Liver (tissue), 9 donors: ENCODE results near the gene KLHDC10. TPM values are rescaled to one million over a fixed set of nuclear protein-coding genes. Genes with fewer than 3 reads are reported as not detected.

Experiments used
- DNase-seq: peaks from one replicate; pipeline ENCODE4 v3.0.0-alpha.2; 2017; ENCODE audit warnings: low spot score
- H3K27ac ChIP-seq, 2 donors: one replicate each; pipeline ENCODE4 v1.7.0; 2013; ENCODE audit warnings: inconsistent platforms in 2 of 2, low read length in 2 of 2, control low read depth in 1 of 2, low read depth in 1 of 2, mild to moderate bottlenecking in 1 of 2
- H3K27me3 ChIP-seq, 4 donors: one replicate each; pipeline versions ENCODE4 v1.6.1 to v1.7.0; 2013; ENCODE audit warnings: low read length in 3 of 4, inconsistent platforms in 1 of 4, mild to moderate bottlenecking in 1 of 4, moderate library complexity in 1 of 4; ENCODE audit not compliant: control insufficient read depth in 4 of 4, insufficient read depth in 4 of 4
- H3K36me3 ChIP-seq, 4 donors: one replicate each; pipeline versions ENCODE4 v1.6.1 to v1.7.0; 2013; ENCODE audit warnings: low read length in 3 of 4, mild to moderate bottlenecking in 3 of 4, low read depth in 1 of 4, moderate library complexity in 1 of 4; ENCODE audit not compliant: control insufficient read depth in 4 of 4, insufficient read depth in 3 of 4
- H3K4me1 ChIP-seq, 4 donors: one replicate each; pipeline versions ENCODE4 v1.6.1 to v1.7.0; 2013; ENCODE audit warnings: low read length in 3 of 4, mild to moderate bottlenecking in 3 of 4, moderate library complexity in 1 of 4; ENCODE audit not compliant: control insufficient read depth in 4 of 4, insufficient read depth in 4 of 4
- H3K4me3 ChIP-seq, 3 donors: one replicate each; pipeline versions ENCODE4 v1.6.1 to v1.7.0; 2013; ENCODE audit warnings: low read length in 3 of 3, control low read depth in 1 of 3, low read depth in 1 of 3, mild to moderate bottlenecking in 1 of 3
- H3K9ac ChIP-seq, 2 donors: one replicate each; pipeline ENCODE4 v1.7.0; 2013; ENCODE audit warnings: low read length in 2 of 2, mild to moderate bottlenecking in 2 of 2, moderate library complexity in 2 of 2, control low read depth in 1 of 2, low read depth in 1 of 2
- H3K9me3 ChIP-seq, 4 donors: one replicate each; pipeline versions ENCODE4 v1.6.1 to v1.7.0; 2013; ENCODE audit warnings: low read length in 3 of 4; ENCODE audit not compliant: control insufficient read depth in 4 of 4
- EGR1 ChIP-seq, 2 donors: IDR thresholded peaks; 2 replicates each; pipeline ENCODE4 v1.6.1; 2016 to 2018; ENCODE audit warnings: antibody characterized with exemption in 2 of 2, low read depth in 2 of 2
- FOXA2 ChIP-seq: IDR thresholded peaks from 2 replicates; pipeline ENCODE4 v1.6.1; 2016; ENCODE audit warnings: antibody characterized with exemption
- GABPA ChIP-seq, 2 donors: IDR thresholded peaks in 1 of 2; conservative IDR thresholded peaks in 1 of 2; 2 replicates each; pipeline ENCODE4 v1.6.1; 2016; ENCODE audit warnings: antibody characterized with exemption in 2 of 2, mild to moderate bottlenecking in 1 of 2, moderate library complexity in 1 of 2
- HNF4A ChIP-seq, 2 donors: conservative IDR thresholded peaks; 2 replicates each; pipeline ENCODE4 v1.6.1; 2016; ENCODE audit warnings: antibody characterized with exemption in 2 of 2, mild to moderate bottlenecking in 2 of 2
- HNF4G ChIP-seq: IDR thresholded peaks from 2 replicates; pipeline ENCODE4 v1.6.1; 2016; ENCODE audit warnings: antibody characterized with exemption
- JUND ChIP-seq, 2 donors: IDR thresholded peaks; 2 replicates each; pipeline ENCODE4 v1.6.1; 2016; ENCODE audit warnings: antibody characterized with exemption in 2 of 2
- NR2F2 ChIP-seq: IDR thresholded peaks from 2 replicates; pipeline ENCODE4 v1.6.1; 2016; ENCODE audit warnings: antibody characterized with exemption
- RAD21 ChIP-seq, 2 donors: IDR thresholded peaks; 2 replicates each; pipeline ENCODE4 v1.6.1; 2016; ENCODE audit warnings: antibody characterized with exemption in 2 of 2, mild to moderate bottlenecking in 2 of 2
- REST ChIP-seq: IDR thresholded peaks from 2 replicates; pipeline ENCODE4 v1.6.1; 2016; ENCODE audit warnings: antibody characterized with exemption, mild to moderate bottlenecking
- RXRA ChIP-seq, 2 donors: IDR thresholded peaks; 2 replicates each; pipeline ENCODE4 v1.6.1; 2017 to 2018; ENCODE audit warnings: antibody characterized with exemption in 2 of 2, mild to moderate bottlenecking in 1 of 2
- TAF1 ChIP-seq: conservative IDR thresholded peaks from 2 replicates; pipeline ENCODE4 v1.6.1; 2016; ENCODE audit warnings: antibody characterized with exemption, mild to moderate bottlenecking
- YY1 ChIP-seq: IDR thresholded peaks from 2 replicates; pipeline ENCODE4 v1.6.1; 2016; ENCODE audit warnings: antibody characterized with exemption, mild to moderate bottlenecking
- WGBS: extraction: QIAGEN DNeasy Blood & Tissue Kit; methylation state at CpG from one replicate; pipeline ENCODE4 v1.1.7; 2013; 5-methylcytosine and 5-hydroxymethylcytosine counted together
- polyA plus RNA-seq, 2 donors: library from polyadenylated mRNA; stranded (reverse) in 1 of 2; unstranded in 1 of 2; fragments of 200-250 nt in 1 of 2; fragments of >200 nt in 1 of 2; fragmentation: Nextera tagmentation in 1 of 2; extraction: Ambion mirVana in 1 of 2; gene quantifications; one replicate each; pipeline versions ENCODE4 v1.2.1 to v1.2.3, GENCODE V29; 2013 to 2015
- total RNA-seq, 2 donors: library from RNA; depleted of rRNA; stranded (reverse); fragments of >200 nt; gene quantifications; one replicate each; pipeline ENCODE4 v1.2.3, GENCODE V29; 2014
- TF ChIP-seq, protein P1 (sequence below): fragments of 150-350 bp; IDR thresholded peaks from 2 replicates; pipeline ENCODE4 v1.5.1; 2017; ENCODE audit warnings: improper control_type of control experiment, low read depth, low read length; ENCODE audit not compliant: missing input control
- TF ChIP-seq, protein P2 (sequence below): IDR thresholded peaks from 2 replicates; pipeline ENCODE4 v1.6.1; 2016; ENCODE audit warnings: antibody characterized with exemption
- TF ChIP-seq, protein P3 (sequence below): IDR thresholded peaks from 2 replicates; pipeline ENCODE4 v1.6.1; 2016; ENCODE audit warnings: antibody characterized with exemption
- TF ChIP-seq, protein P4 (sequence below): IDR thresholded peaks from 2 replicates; pipeline ENCODE4 v1.6.1; 2016; ENCODE audit warnings: antibody characterized with exemption
- donor health status: healthy.
- donor health status: healthy.
- donor health status: healthy.
- donor health status: healthy.
- donor health status: healthy.

The KLHDC10 gene
- total and polyA plus RNA-seq, 4 donors = 10.8 to 31.2 (median 17.4) TPM

- Histone ChIP-seq H3K4me1 (no peaks in the 10 kb centered on the region), H3K9me3 (no peaks in the 10 kb centered on the region), H3K27ac (no peak overlapping the region), H3K36me3 (peaks cover 0 to 45% (median 21%) of the 10 kb centered on the region in 4 donors), H3K27me3 (no peaks in the 10 kb centered on the region), H3K4me3 (no peak overlapping the region), H3K9ac (no peak overlapping the region)
- DNase-seq = no peak
- 97% methylated on average over 4 of the region's 4 CpGs for WGBS
- TF ChIP-seq HNF4A (conservative IDR thresholded peaks at IDR 0.05) (no peak), TAF1 (no peak), RXRA (IDR thresholded peaks at IDR 0.05) (no peak), GABPA (IDR thresholded peaks at IDR 0.05 in 1 of 2, conservative IDR thresholded peaks at IDR 0.05 in 1 of 2) (no peak), EGR1 (IDR thresholded peaks at IDR 0.05; ENCODE audit: low read depth in 2 of 2) (no peak), FOXA2 (no peak), JUND (IDR thresholded peaks at IDR 0.05) (no peak)
- TF ChIP-seq, protein P1, sequence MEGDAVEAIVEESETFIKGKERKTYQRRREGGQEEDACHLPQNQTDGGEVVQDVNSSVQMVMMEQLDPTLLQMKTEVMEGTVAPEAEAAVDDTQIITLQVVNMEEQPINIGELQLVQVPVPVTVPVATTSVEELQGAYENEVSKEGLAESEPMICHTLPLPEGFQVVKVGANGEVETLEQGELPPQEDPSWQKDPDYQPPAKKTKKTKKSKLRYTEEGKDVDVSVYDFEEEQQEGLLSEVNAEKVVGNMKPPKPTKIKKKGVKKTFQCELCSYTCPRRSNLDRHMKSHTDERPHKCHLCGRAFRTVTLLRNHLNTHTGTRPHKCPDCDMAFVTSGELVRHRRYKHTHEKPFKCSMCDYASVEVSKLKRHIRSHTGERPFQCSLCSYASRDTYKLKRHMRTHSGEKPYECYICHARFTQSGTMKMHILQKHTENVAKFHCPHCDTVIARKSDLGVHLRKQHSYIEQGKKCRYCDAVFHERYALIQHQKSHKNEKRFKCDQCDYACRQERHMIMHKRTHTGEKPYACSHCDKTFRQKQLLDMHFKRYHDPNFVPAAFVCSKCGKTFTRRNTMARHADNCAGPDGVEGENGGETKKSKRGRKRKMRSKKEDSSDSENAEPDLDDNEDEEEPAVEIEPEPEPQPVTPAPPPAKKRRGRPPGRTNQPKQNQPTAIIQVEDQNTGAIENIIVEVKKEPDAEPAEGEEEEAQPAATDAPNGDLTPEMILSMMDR = no peak
- TF ChIP-seq, protein P2, sequence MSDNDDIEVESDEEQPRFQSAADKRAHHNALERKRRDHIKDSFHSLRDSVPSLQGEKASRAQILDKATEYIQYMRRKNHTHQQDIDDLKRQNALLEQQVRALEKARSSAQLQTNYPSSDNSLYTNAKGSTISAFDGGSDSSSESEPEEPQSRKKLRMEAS = no peak
- TF ChIP-seq, protein P3, sequence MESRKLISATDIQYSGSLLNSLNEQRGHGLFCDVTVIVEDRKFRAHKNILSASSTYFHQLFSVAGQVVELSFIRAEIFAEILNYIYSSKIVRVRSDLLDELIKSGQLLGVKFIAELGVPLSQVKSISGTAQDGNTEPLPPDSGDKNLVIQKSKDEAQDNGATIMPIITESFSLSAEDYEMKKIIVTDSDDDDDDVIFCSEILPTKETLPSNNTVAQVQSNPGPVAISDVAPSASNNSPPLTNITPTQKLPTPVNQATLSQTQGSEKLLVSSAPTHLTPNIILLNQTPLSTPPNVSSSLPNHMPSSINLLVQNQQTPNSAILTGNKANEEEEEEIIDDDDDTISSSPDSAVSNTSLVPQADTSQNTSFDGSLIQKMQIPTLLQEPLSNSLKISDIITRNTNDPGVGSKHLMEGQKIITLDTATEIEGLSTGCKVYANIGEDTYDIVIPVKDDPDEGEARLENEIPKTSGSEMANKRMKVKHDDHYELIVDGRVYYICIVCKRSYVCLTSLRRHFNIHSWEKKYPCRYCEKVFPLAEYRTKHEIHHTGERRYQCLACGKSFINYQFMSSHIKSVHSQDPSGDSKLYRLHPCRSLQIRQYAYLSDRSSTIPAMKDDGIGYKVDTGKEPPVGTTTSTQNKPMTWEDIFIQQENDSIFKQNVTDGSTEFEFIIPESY = no peak
These were observed 66.9 kb downstream of the KLHDC10 start for GRCh38 chr7:130137207-130137606.

GRCh38 chr7:130139193-130139960 lies 69.0 kb downstream of the KLHDC10 start:
- Histone ChIP-seq H3K4me1 (no peaks in the 10 kb centered on the region), H3K27ac (no peak overlapping the region), H3K36me3 (peaks cover 0 to 30% (median 12%) of the 10 kb centered on the region in 4 donors), H3K9me3 (no peaks in the 10 kb centered on the region), H3K27me3 (no peaks in the 10 kb centered on the region), H3K4me3 (no peak overlapping the region), H3K9ac (no peak overlapping the region)
- TF ChIP-seq NR2F2 = no peak
- TF ChIP-seq, protein P1 = no peak
- TF ChIP-seq JUND (IDR thresholded peaks at IDR 0.05) = no peak
- no peak for TF ChIP-seq HNF4G
- TF ChIP-seq, protein P4, sequence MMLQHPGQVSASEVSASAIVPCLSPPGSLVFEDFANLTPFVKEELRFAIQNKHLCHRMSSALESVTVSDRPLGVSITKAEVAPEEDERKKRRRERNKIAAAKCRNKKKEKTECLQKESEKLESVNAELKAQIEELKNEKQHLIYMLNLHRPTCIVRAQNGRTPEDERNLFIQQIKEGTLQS = no peak
- TF ChIP-seq GABPA (IDR thresholded peaks at IDR 0.05 in 1 of 2, conservative IDR thresholded peaks at IDR 0.05 in 1 of 2) = no peak
- no peak for TF ChIP-seq YY1
- TF ChIP-seq RAD21 (IDR thresholded peaks at IDR 0.05) = no peak
- no peak for TF ChIP-seq REST
- WGBS = over 99% methylated on average over 2 of the region's 2 CpGs
- no peak for DNase-seq
